HG03175 (cell line): ENCODE results near the gene IPCEF1.
"Not testable (repeated sequence)": the region's sequence is repeated elsewhere in the genome, so short reads cannot be mapped to it uniquely, and the experiment has no call there.

Experiments
- ATAC-seq: cut with Tn5 transposase; IDR thresholded peaks from one replicate; pipeline ENCODE4 v1.9.1; 2021; ENCODE audit warnings: mild to moderate bottlenecking, moderate library complexity; ENCODE audit not compliant: unreplicated experiment

IPCEF1 gene

GRCh38 chr6:154251116-154251515, 105.5 kb downstream of the IPCEF1 start:
- no peak for ATAC-seq

DNA sequence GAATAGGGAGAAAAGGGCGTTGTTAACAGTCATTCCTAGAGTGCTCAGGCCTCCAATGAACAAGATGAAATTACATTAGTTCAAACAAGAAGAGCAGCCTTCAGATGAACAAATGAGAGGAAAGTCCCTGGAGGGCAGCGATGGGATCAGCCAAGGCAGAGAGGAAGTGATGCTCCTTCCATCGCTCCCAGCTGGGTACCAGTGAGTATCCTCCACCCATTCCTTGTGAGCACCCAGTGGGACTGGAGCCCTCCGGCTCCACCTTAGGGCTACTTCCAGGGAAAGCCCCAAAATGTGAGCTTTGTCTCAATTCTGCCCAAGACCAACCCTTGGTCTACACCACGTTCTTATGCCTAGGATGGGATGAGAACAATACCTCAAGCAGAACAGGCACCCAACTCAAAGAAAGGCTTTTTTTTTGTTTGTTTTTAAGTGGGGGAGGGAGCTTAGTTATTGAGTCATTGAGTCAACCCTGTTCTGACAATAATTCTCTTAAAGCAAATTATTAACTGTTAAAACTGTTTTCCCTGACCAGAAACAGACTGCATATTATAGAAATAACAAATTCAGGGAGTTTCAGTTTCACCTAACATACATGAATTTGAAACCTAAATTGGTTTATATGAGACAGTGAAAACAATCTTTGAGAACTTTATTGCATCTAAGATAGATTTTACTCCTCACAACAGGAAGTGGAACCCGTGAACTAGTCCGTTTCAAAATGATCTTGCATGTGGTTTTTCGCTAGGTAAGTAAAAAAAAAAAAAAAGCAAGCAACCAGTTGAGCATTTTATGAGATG, 106.9 kb downstream of the IPCEF1 start:
- ATAC-seq, result peak; percentile 78

GRCh38 chr6:154247119-154247861, 109.3 kb downstream of the IPCEF1 start:
- peak; percentile 33 for ATAC-seq

DNA sequence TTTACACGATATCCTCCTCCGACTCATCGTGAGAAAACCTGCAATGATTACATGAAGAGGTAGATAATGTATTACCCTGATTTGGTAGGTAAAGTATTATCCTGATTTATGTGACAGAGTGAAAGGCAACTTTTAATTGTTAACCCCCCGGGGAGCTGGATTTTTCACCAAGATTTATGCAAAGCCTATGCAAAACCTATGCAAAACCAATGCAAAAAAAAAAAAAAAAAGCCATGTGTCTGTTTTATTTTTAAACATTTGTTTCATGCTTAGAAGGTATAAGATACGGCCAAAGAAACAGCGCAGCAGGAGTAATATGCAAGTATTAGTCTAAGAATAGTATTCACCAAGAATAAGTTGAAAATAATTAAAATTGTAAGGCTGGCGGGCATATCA, 109.9 kb downstream of the IPCEF1 start:
- no peak for ATAC-seq

- no peak for ATAC-seq
Measured at GRCh38 chr6:154245506-154245905, 111.1 kb downstream of the IPCEF1 start.

GRCh38 chr6:154243793-154244750, 112.5 kb downstream of the IPCEF1 start:
- ATAC-seq, result no peak

- no peak for ATAC-seq
Measured at GRCh38 chr6:154242617-154243357, 113.8 kb downstream of the IPCEF1 start.

GRCh38 chr6:154241581-154241980, 115.0 kb downstream of the IPCEF1 start:
- no peak for ATAC-seq

DNA sequence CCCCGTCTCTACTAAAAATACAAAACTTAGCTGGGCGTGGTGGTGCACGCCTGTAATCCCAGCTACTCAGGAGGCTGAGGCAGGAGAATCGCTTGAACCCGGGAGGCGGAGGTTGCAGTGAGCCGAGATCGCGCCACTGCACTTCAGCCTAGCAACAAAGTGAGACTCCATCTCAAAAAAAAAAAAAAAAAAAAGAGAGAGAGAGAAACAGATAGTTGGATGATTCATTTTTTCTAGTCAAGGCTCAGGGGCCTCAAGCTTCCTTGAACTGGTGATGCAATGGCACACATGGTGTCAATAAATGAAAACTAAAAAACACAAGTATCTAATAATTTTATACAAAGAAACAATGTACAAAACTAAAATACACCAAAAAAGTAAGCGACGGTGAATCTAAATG, 115.5 kb downstream of the IPCEF1 start:
- ATAC-seq, result not testable (repeated sequence)

GRCh38 chr6:154239392-154239791, 117.2 kb downstream of the IPCEF1 start:
- no peak for ATAC-seq

- no peak for ATAC-seq
Measured at GRCh38 chr6:154238831-154239230, 117.8 kb downstream of the IPCEF1 start.

- no peak for ATAC-seq
Measured at GRCh38 chr6:154236646-154237301, 119.8 kb downstream of the IPCEF1 start.

DNA sequence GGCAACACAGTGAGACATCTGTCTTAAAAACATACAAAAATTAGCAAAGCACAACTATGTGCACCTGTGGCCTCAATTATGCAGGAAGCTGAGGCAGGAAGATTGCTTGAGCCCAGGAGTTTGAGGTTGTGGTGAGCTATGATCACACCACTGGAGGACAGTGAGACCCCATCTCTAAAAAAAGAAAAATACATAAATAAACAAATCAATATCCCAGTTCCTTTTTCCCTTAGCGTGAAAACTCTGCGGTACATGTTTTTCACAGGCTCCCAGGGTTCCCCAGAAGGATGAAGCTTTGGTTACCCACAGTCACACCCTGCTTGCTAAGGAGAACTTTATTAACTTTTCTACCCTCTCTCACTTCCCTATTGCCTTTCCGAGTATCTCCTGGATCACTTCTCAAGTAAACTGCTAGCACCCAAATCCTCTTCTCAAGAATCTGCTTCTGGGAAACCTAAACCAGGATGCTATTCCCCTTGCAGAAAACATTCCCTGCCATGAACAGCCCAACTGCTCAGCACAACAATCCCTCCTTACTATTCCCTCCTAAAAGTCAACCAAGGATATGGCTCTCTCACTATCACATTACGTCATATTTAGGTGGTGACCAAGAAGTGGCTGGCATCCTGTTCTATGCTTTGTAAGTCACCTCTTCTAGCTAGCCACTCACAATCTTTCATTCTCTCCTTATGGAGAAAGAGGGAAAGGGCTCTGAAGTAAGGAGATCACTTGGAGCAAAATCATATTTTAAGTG, 122.4 kb downstream of the IPCEF1 start:
- ATAC-seq, result peak; percentile 58

DNA sequence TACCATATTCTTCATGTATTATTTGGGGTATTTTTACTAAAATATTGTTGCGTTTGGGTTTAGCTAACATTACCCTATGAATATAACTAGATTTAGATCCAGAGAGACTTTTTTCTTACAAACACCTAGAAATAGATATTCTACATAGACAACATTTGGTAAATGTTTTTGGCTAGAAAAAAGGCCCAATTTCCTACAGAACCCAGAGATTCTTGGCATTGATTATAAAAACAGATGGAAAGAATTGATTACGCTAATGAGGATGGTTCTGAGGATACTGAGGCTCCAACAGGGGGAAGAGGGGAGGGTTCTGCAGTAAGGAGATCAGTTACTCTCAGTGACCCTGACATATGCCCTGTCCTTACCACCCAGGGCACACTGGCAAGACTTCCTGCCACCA, 123.2 kb downstream of the IPCEF1 start:
- ATAC-seq, result no peak

DNA sequence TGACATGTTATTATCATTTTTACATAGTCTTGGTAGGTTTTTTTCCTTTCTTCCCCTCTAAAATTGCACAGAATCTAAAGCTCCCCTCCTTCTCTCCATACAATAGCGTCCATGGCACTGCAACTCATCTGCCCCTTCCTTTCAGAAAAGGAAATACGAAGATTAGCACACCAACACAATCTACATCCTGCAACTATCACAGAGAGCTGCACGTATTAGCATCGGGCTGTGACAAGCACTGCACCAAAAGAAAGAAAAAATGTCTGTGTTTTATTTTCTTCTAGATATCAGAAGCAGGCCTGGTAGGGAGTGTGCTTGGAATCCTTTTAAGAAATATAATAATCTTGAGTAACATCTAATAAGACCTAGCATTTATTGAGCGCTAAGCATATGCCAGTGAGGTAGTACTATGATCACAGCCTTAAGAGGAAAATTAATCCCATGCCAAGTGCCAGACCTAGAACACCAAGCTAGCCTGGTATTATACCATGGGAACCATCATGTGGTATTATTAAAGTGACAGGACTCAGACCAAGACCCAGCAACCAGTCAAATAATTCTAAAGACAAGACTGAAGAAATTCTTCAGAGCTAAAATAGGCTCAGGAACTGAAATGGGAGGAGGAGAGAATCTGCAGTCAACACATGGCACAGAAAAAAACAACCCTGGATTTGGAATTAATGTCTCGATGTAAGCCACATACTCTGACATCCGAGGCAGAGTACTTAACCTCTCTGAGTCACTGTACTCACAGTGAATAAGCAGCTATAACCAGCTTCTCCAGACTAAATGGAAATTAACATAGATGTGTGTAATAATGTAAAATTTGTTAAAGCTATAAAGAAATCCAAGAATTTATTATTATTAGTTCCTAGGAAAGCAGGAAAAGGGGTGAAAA, 124.3 kb downstream of the IPCEF1 start:
- no peak for ATAC-seq

DNA sequence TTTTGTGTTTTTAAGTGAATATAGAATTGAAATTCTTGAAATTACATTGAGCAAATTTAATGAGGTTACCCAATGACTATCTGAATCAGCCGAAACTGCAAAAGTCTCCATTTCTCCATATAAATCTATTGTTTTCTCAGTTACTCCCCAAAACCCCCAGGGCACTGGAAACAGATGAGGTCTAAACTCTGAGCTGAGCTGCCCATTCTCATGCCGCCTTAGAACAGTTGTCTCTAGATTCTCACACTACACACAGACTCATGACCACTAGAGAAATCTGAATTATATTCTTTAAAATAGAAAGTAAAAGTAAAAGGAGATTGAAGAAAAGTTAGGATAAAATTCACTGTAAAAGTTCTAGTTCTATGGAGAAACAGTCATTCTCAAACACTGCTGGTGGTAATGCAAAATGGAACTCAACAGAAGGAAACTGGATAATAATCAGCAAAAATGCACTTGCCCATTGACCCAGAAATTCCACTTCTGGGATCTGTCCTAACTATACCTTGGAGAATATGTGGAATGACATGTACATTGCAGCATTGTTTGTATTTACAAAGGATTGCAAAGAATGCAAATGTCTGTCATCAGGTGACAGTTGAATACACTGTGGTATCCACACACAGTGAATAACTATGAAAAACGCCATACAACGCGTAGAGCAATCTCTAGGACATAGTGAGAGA, 125.5 kb downstream of the IPCEF1 start:
- ATAC-seq, result no peak

- ATAC-seq, result no peak
Measured at GRCh38 chr6:154230393-154230792, 126.2 kb downstream of the IPCEF1 start.

DNA sequence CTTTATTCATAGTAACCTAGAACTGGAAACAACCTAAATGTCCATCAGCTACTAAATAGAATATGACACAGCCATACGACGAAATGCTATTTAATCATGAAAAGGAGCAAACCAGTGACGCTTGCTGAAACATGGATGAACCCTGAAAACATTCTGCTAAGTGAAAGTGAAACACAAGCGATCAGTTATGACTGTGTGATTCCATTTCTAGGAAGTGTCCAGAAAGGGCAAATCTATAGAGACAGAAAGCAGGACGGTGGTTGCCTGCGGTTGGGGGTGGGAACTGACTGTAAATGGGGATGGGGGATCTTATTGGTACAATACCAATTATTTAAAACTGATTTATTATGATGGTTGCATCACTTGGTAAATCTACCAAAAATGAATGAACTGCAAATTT, 126.8 kb downstream of the IPCEF1 start:
- peak; percentile 74 for ATAC-seq
